ENCODE measurements around the gene CNPY4.

CNPY4 gene

GRCh38 chr7:100148559-100149328, 29.3 kb downstream of the CNPY4 start, which contains the start of gene LAMTOR4:
LAMTOR4 (plus strand) TSS chr7:100148918; CDS start chr7:100148973, 55 bp downstream.
- TF ChIP-seq, protein P1, sequence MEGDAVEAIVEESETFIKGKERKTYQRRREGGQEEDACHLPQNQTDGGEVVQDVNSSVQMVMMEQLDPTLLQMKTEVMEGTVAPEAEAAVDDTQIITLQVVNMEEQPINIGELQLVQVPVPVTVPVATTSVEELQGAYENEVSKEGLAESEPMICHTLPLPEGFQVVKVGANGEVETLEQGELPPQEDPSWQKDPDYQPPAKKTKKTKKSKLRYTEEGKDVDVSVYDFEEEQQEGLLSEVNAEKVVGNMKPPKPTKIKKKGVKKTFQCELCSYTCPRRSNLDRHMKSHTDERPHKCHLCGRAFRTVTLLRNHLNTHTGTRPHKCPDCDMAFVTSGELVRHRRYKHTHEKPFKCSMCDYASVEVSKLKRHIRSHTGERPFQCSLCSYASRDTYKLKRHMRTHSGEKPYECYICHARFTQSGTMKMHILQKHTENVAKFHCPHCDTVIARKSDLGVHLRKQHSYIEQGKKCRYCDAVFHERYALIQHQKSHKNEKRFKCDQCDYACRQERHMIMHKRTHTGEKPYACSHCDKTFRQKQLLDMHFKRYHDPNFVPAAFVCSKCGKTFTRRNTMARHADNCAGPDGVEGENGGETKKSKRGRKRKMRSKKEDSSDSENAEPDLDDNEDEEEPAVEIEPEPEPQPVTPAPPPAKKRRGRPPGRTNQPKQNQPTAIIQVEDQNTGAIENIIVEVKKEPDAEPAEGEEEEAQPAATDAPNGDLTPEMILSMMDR (IDR thresholded peaks at IDR 0.05): peak; percentile 38
- Histone ChIP-seq H3K27ac (peak within 1 kb of the TSS; percentile 86), H3K9me3 (no peaks in the 10 kb centered on the region), H3K4me1 (ENCODE audit: control insufficient read depth in 1 of 2, insufficient read depth in 1 of 2, low read depth in 1 of 2, low read length in 1 of 2) (peaks cover 72 to 75% of the 10 kb centered on the region in 2 experiments), H3K36me3 (peaks cover 26% of the 10 kb centered on the region), H3K27me3 (no peaks in the 10 kb centered on the region), H3K4me3 (ENCODE audit: low read depth in 1 of 2, low read length in 1 of 2) (peak within 1 kb of the TSS; percentile 97 to 99)

DNA sequence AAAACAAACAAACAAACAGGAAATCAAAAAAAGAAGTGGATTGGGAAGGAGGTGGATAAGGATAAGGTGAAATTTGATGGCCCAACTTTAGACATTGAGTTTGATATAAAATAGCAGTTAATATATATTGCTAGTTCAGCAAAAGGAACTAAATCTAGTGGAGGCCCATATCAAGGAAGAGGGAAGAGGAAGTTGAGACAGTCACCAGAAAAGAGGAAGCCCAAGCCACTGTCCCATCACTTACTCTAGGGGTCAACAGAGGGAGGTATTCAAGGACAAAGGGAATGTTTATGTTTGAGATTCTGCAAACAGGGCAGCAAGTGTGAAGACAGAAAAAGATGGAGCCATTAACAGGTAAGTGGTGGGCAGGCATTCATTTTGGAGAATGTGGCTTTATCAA, 33.0 kb downstream of the CNPY4 start:
- H3K4me3 ChIP-seq (ENCODE audit: low read depth in 1 of 2, low read length in 1 of 2): peak overlapping the region; percentile 50 to 99
- TF ChIP-seq, protein P1 (IDR thresholded peaks at IDR 0.05): peak; percentile 53

GRCh38 chr7:100152937-100153666, 33.7 kb downstream of the CNPY4 start:
- peaks cover 88 to 92% of the 10 kb centered on the region in 2 experiments for H3K4me1 ChIP-seq (ENCODE audit: control insufficient read depth in 1 of 2, insufficient read depth in 1 of 2, low read depth in 1 of 2, low read length in 1 of 2)
- no peaks in the 10 kb centered on the region for H3K27me3 ChIP-seq
- H3K36me3 ChIP-seq: peaks cover 68% of the 10 kb centered on the region
- peak overlapping the region; percentile 86 for H3K27ac ChIP-seq
- H3K4me3 ChIP-seq (ENCODE audit: low read depth in 1 of 2, low read length in 1 of 2): peak overlapping the region; percentile 50 to 99
- H3K9me3 ChIP-seq: no peaks in the 10 kb centered on the region
- TF ChIP-seq, protein P1 (IDR thresholded peaks at IDR 0.05): no peak

More for the DNA sequence above, 33.0 kb downstream of the CNPY4 start:
- Histone ChIP-seq H3K27ac (peak overlapping the region; percentile 86), H3K9me3 (no peaks in the 10 kb centered on the region), H3K36me3 (peaks cover 63% of the 10 kb centered on the region), H3K27me3 (no peaks in the 10 kb centered on the region), H3K4me1 (ENCODE audit: control insufficient read depth in 1 of 2, insufficient read depth in 1 of 2, low read depth in 1 of 2, low read length in 1 of 2) (peaks cover 89 to 94% of the 10 kb centered on the region in 2 experiments)

DNA sequence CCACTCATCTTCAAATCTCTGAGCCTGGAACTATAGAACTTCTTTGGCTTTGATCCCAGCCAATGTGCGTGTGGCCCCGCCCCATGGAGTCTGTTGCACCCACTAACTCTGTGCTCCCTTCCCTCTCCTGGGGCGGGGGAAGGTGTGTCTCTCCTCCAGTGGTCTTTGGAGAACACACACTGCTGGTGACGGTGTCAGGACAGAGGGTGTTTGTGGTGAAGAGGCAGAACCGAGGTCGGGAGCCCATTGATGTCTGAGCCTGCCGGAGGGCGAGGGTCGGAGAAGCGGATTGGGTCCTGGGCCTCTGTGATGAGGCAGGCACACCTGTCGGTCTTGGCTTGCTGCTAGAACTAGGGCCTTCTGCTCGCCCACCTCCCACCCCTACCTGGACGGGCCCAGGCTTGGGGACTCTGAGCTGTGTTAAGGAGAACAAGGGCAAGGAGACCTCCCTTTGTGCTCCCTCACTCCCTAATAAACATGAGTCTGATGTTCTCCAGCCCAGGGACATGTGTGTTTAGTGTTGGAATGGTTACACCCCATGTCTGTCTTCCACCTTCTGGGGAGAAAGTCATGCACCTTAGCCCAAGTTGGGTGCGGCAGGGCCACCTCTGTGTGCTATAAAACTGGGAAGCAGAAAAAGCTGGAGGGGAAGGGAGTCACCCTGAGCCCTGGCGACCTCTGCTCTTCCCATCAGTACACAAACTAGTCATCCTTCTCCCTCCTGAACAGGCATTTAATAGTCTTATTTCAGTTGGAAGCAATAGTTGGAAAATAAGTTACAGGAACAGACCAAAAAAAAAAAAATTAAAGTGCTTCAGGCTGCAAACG, 34.5 kb downstream of the CNPY4 start:
- H3K27me3 ChIP-seq: no peaks in the 10 kb centered on the region
- peaks cover 89 to 91% of the 10 kb centered on the region in 2 experiments for H3K4me1 ChIP-seq (ENCODE audit: control insufficient read depth in 1 of 2, insufficient read depth in 1 of 2, low read depth in 1 of 2, low read length in 1 of 2)
- TF ChIP-seq, protein P1 (IDR thresholded peaks at IDR 0.05): no peak
- H3K36me3 ChIP-seq: peaks cover 68% of the 10 kb centered on the region
- peak overlapping the region; percentile 86 for H3K27ac ChIP-seq
- no peaks in the 10 kb centered on the region for H3K9me3 ChIP-seq
- peak overlapping the region; percentile 50 to 99 for H3K4me3 ChIP-seq (ENCODE audit: low read depth in 1 of 2, low read length in 1 of 2)

Data from neutrophil (primary cell).